Liver (tissue), 9 donors: Measurements from ENCODE around the gene STXBP4. TPM values are rescaled to one million over a fixed set of nuclear protein-coding genes. Genes with fewer than 3 reads are reported as not detected.

Source experiments
- DNase-seq: peaks from one replicate; pipeline ENCODE4 v3.0.0-alpha.2; 2017; ENCODE audit warnings: low spot score
- H3K27ac ChIP-seq, 2 donors: one replicate each; pipeline ENCODE4 v1.7.0; 2013; ENCODE audit warnings: inconsistent platforms in 2 of 2, low read length in 2 of 2, control low read depth in 1 of 2, low read depth in 1 of 2, mild to moderate bottlenecking in 1 of 2
- H3K27me3 ChIP-seq, 4 donors: one replicate each; pipeline versions ENCODE4 v1.6.1 to v1.7.0; 2013; ENCODE audit warnings: low read length in 3 of 4, inconsistent platforms in 1 of 4, mild to moderate bottlenecking in 1 of 4, moderate library complexity in 1 of 4; ENCODE audit not compliant: control insufficient read depth in 4 of 4, insufficient read depth in 4 of 4
- H3K36me3 ChIP-seq, 4 donors: one replicate each; pipeline versions ENCODE4 v1.6.1 to v1.7.0; 2013; ENCODE audit warnings: low read length in 3 of 4, mild to moderate bottlenecking in 3 of 4, low read depth in 1 of 4, moderate library complexity in 1 of 4; ENCODE audit not compliant: control insufficient read depth in 4 of 4, insufficient read depth in 3 of 4
- H3K4me1 ChIP-seq, 4 donors: one replicate each; pipeline versions ENCODE4 v1.6.1 to v1.7.0; 2013; ENCODE audit warnings: low read length in 3 of 4, mild to moderate bottlenecking in 3 of 4, moderate library complexity in 1 of 4; ENCODE audit not compliant: control insufficient read depth in 4 of 4, insufficient read depth in 4 of 4
- H3K4me3 ChIP-seq, 3 donors: one replicate each; pipeline versions ENCODE4 v1.6.1 to v1.7.0; 2013; ENCODE audit warnings: low read length in 3 of 3, control low read depth in 1 of 3, low read depth in 1 of 3, mild to moderate bottlenecking in 1 of 3
- H3K9ac ChIP-seq, 2 donors: one replicate each; pipeline ENCODE4 v1.7.0; 2013; ENCODE audit warnings: low read length in 2 of 2, mild to moderate bottlenecking in 2 of 2, moderate library complexity in 2 of 2, control low read depth in 1 of 2, low read depth in 1 of 2
- H3K9me3 ChIP-seq, 4 donors: one replicate each; pipeline versions ENCODE4 v1.6.1 to v1.7.0; 2013; ENCODE audit warnings: low read length in 3 of 4; ENCODE audit not compliant: control insufficient read depth in 4 of 4
- EGR1 ChIP-seq, 2 donors: IDR thresholded peaks; 2 replicates each; pipeline ENCODE4 v1.6.1; 2016 to 2018; ENCODE audit warnings: antibody characterized with exemption in 2 of 2, low read depth in 2 of 2
- FOXA1 ChIP-seq: IDR thresholded peaks from 2 replicates; pipeline ENCODE4 v1.6.1; 2016; ENCODE audit warnings: antibody characterized with exemption
- FOXA2 ChIP-seq: IDR thresholded peaks from 2 replicates; pipeline ENCODE4 v1.6.1; 2016; ENCODE audit warnings: antibody characterized with exemption
- GABPA ChIP-seq, 2 donors: IDR thresholded peaks in 1 of 2; conservative IDR thresholded peaks in 1 of 2; 2 replicates each; pipeline ENCODE4 v1.6.1; 2016; ENCODE audit warnings: antibody characterized with exemption in 2 of 2, mild to moderate bottlenecking in 1 of 2, moderate library complexity in 1 of 2
- HNF4A ChIP-seq, 2 donors: conservative IDR thresholded peaks; 2 replicates each; pipeline ENCODE4 v1.6.1; 2016; ENCODE audit warnings: antibody characterized with exemption in 2 of 2, mild to moderate bottlenecking in 2 of 2
- HNF4G ChIP-seq: IDR thresholded peaks from 2 replicates; pipeline ENCODE4 v1.6.1; 2016; ENCODE audit warnings: antibody characterized with exemption
- JUND ChIP-seq, 2 donors: IDR thresholded peaks; 2 replicates each; pipeline ENCODE4 v1.6.1; 2016; ENCODE audit warnings: antibody characterized with exemption in 2 of 2
- NR2F2 ChIP-seq: IDR thresholded peaks from 2 replicates; pipeline ENCODE4 v1.6.1; 2016; ENCODE audit warnings: antibody characterized with exemption
- SP1 ChIP-seq: IDR thresholded peaks from 2 replicates; pipeline ENCODE4 v1.6.1; 2018; ENCODE audit warnings: antibody characterized with exemption, mild to moderate bottlenecking
- TAF1 ChIP-seq: conservative IDR thresholded peaks from 2 replicates; pipeline ENCODE4 v1.6.1; 2016; ENCODE audit warnings: antibody characterized with exemption, mild to moderate bottlenecking
- YY1 ChIP-seq: IDR thresholded peaks from 2 replicates; pipeline ENCODE4 v1.6.1; 2016; ENCODE audit warnings: antibody characterized with exemption, mild to moderate bottlenecking
- WGBS: extraction: QIAGEN DNeasy Blood & Tissue Kit; methylation state at CpG from one replicate; pipeline ENCODE4 v1.1.7; 2013; 5-methylcytosine and 5-hydroxymethylcytosine counted together
- polyA plus RNA-seq, 2 donors: library from polyadenylated mRNA; stranded (reverse) in 1 of 2; unstranded in 1 of 2; fragments of 200-250 nt in 1 of 2; fragments of >200 nt in 1 of 2; fragmentation: Nextera tagmentation in 1 of 2; extraction: Ambion mirVana in 1 of 2; gene quantifications; one replicate each; pipeline versions ENCODE4 v1.2.1 to v1.2.3, GENCODE V29; 2013 to 2015
- total RNA-seq, 2 donors: library from RNA; depleted of rRNA; stranded (reverse); fragments of >200 nt; gene quantifications; one replicate each; pipeline ENCODE4 v1.2.3, GENCODE V29; 2014
- TF ChIP-seq, protein P1 (sequence below): IDR thresholded peaks from 2 replicates; pipeline ENCODE4 v1.6.1; 2016; ENCODE audit warnings: antibody characterized with exemption
- TF ChIP-seq, protein P2 (sequence below): IDR thresholded peaks from 2 replicates; pipeline ENCODE4 v1.6.1; 2016; ENCODE audit warnings: antibody characterized with exemption
- TF ChIP-seq, protein P3 (sequence below): fragments of 150-350 bp; IDR thresholded peaks from 2 replicates; pipeline ENCODE4 v1.5.1; 2017; ENCODE audit warnings: improper control_type of control experiment, low read depth, low read length; ENCODE audit not compliant: missing input control
- TF ChIP-seq, protein P4 (sequence below): IDR thresholded peaks from 2 replicates; pipeline ENCODE4 v1.6.1; 2016; ENCODE audit warnings: antibody characterized with exemption
- TF ChIP-seq, protein P5 (sequence below): IDR thresholded peaks from 2 replicates; pipeline ENCODE4 v1.6.1; 2016; ENCODE audit warnings: antibody characterized with exemption, mild to moderate bottlenecking
- donor health status: healthy.
- donor health status: healthy.
- donor health status: healthy.
- donor health status: healthy.
- donor health status: healthy.

STXBP4 gene
- total and polyA plus RNA-seq, 4 donors = 1.5 to 12.6 (median 3.5) TPM

DNA sequence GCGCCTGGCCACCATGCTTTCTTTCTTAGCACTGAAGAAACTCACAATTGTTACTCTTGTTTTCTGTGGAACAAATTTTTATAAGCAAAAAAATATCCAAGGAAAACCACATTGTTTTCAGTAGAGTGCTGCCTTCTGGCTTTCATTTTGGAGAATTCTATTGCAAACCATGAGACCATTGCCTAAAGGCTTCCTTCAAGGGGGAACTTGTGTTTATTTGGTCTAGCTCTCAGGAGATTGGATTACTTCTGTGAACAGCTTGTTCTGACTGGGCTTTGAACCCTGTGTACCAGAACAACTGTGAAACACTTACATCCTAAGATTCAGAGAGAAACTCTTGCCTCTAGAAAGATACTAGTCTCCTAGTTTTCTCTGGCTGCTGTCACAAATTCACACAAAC lies 35.9 kb upstream of the STXBP4 start:
- Histone ChIP-seq H3K9ac (no peak overlapping the region), H3K36me3 (peaks cover 13 to 61% (median 44%) of the 10 kb centered on the region in 4 donors), H3K27me3 (no peaks in the 10 kb centered on the region), H3K27ac (no peak overlapping the region), H3K4me3 (no peak overlapping the region), H3K4me1 (no peaks in the 10 kb centered on the region), H3K9me3 (no peaks in the 10 kb centered on the region)
- TF ChIP-seq SP1 (no peak), EGR1 (IDR thresholded peaks at IDR 0.05; ENCODE audit: low read depth in 2 of 2) (no peak), TAF1 (no peak), NR2F2 (no peak), JUND (IDR thresholded peaks at IDR 0.05) (no peak), GABPA (IDR thresholded peaks at IDR 0.05 in 1 of 2, conservative IDR thresholded peaks at IDR 0.05 in 1 of 2) (no peak), HNF4A (conservative IDR thresholded peaks at IDR 0.05) (no peak), FOXA1 (no peak), HNF4G (no peak)
- TF ChIP-seq, protein P1, sequence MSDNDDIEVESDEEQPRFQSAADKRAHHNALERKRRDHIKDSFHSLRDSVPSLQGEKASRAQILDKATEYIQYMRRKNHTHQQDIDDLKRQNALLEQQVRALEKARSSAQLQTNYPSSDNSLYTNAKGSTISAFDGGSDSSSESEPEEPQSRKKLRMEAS = no peak
- TF ChIP-seq, protein P2, sequence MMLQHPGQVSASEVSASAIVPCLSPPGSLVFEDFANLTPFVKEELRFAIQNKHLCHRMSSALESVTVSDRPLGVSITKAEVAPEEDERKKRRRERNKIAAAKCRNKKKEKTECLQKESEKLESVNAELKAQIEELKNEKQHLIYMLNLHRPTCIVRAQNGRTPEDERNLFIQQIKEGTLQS = no peak
- TF ChIP-seq, protein P3, sequence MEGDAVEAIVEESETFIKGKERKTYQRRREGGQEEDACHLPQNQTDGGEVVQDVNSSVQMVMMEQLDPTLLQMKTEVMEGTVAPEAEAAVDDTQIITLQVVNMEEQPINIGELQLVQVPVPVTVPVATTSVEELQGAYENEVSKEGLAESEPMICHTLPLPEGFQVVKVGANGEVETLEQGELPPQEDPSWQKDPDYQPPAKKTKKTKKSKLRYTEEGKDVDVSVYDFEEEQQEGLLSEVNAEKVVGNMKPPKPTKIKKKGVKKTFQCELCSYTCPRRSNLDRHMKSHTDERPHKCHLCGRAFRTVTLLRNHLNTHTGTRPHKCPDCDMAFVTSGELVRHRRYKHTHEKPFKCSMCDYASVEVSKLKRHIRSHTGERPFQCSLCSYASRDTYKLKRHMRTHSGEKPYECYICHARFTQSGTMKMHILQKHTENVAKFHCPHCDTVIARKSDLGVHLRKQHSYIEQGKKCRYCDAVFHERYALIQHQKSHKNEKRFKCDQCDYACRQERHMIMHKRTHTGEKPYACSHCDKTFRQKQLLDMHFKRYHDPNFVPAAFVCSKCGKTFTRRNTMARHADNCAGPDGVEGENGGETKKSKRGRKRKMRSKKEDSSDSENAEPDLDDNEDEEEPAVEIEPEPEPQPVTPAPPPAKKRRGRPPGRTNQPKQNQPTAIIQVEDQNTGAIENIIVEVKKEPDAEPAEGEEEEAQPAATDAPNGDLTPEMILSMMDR = no peak
- TF ChIP-seq, protein P4, sequence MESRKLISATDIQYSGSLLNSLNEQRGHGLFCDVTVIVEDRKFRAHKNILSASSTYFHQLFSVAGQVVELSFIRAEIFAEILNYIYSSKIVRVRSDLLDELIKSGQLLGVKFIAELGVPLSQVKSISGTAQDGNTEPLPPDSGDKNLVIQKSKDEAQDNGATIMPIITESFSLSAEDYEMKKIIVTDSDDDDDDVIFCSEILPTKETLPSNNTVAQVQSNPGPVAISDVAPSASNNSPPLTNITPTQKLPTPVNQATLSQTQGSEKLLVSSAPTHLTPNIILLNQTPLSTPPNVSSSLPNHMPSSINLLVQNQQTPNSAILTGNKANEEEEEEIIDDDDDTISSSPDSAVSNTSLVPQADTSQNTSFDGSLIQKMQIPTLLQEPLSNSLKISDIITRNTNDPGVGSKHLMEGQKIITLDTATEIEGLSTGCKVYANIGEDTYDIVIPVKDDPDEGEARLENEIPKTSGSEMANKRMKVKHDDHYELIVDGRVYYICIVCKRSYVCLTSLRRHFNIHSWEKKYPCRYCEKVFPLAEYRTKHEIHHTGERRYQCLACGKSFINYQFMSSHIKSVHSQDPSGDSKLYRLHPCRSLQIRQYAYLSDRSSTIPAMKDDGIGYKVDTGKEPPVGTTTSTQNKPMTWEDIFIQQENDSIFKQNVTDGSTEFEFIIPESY = no peak
- TF ChIP-seq, protein P5, sequence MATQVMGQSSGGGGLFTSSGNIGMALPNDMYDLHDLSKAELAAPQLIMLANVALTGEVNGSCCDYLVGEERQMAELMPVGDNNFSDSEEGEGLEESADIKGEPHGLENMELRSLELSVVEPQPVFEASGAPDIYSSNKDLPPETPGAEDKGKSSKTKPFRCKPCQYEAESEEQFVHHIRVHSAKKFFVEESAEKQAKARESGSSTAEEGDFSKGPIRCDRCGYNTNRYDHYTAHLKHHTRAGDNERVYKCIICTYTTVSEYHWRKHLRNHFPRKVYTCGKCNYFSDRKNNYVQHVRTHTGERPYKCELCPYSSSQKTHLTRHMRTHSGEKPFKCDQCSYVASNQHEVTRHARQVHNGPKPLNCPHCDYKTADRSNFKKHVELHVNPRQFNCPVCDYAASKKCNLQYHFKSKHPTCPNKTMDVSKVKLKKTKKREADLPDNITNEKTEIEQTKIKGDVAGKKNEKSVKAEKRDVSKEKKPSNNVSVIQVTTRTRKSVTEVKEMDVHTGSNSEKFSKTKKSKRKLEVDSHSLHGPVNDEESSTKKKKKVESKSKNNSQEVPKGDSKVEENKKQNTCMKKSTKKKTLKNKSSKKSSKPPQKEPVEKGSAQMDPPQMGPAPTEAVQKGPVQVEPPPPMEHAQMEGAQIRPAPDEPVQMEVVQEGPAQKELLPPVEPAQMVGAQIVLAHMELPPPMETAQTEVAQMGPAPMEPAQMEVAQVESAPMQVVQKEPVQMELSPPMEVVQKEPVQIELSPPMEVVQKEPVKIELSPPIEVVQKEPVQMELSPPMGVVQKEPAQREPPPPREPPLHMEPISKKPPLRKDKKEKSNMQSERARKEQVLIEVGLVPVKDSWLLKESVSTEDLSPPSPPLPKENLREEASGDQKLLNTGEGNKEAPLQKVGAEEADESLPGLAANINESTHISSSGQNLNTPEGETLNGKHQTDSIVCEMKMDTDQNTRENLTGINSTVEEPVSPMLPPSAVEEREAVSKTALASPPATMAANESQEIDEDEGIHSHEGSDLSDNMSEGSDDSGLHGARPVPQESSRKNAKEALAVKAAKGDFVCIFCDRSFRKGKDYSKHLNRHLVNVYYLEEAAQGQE = no peak
- 100% methylated on average over 1 of the region's 1 CpG for WGBS
- DNase-seq = no peak

DNA sequence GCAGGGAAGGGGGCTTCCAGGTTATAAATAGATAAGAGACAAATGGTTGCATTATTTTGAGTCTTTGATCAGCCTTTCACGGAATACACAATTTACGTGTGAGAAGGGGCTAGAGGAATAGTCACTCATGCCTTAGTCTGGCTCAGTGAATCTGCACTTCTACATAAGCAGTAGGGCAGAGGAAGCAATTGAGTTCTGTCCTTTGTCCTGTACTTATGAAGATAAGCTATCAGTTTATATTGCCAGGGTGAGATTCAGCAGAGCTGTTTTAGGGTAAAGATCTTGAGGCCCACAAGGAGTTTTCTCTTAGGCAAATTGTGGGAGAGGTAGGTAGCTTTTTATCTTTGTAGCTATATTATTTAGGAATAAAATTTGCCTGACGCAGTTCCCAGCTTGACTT lies 34.6 kb upstream of the STXBP4 start:
- Histone ChIP-seq H3K27me3 (no peaks in the 10 kb centered on the region), H3K9me3 (no peaks in the 10 kb centered on the region), H3K27ac (no peak overlapping the region), H3K9ac (no peak overlapping the region), H3K36me3 (peaks cover 13 to 69% (median 48%) of the 10 kb centered on the region in 4 donors), H3K4me3 (no peak overlapping the region), H3K4me1 (no peaks in the 10 kb centered on the region)
- WGBS = 83% methylated on average over 3 of the region's 3 CpGs
- DNase-seq = no peak
- TF ChIP-seq EGR1 (IDR thresholded peaks at IDR 0.05; ENCODE audit: low read depth in 2 of 2) (no peak), HNF4A (conservative IDR thresholded peaks at IDR 0.05) (no peak), FOXA1 (no peak), TAF1 (no peak), SP1 (no peak), YY1 (no peak), FOXA2 (no peak)
- TF ChIP-seq, protein P2 = no peak
- TF ChIP-seq, protein P1 = no peak
- TF ChIP-seq, protein P3 = no peak
- TF ChIP-seq, protein P4 = no peak
